Keratinocyte (primary cell): ENCODE measurements around the gene VAMP1.

Source experiments
- EZH2 ChIP-seq: IDR thresholded peaks from one replicate; pipeline ENCODE4 v1.6.1; 2012; ENCODE audit warnings: inconsistent platforms, mild to moderate bottlenecking, low read length, moderate library complexity
- TF ChIP-seq, protein P1 (sequence below), 3 experiments: IDR thresholded peaks in 1 of 3; conservative IDR thresholded peaks in 1 of 3; optimal IDR thresholded peaks in 1 of 3; 2 replicates in 2 of 3; 3 replicates in 1 of 3; pipeline versions ENCODE3 to v1.5.1; 2011; ENCODE audit warnings: low read length in 3 of 3, mild to moderate bottlenecking in 3 of 3, moderate library complexity in 2 of 3, control low read depth in 1 of 3, inconsistent platforms in 1 of 3; ENCODE audit not compliant: insufficient read depth in 2 of 3; ENCODE audit errors: extremely low read depth in 1 of 3

DNA sequence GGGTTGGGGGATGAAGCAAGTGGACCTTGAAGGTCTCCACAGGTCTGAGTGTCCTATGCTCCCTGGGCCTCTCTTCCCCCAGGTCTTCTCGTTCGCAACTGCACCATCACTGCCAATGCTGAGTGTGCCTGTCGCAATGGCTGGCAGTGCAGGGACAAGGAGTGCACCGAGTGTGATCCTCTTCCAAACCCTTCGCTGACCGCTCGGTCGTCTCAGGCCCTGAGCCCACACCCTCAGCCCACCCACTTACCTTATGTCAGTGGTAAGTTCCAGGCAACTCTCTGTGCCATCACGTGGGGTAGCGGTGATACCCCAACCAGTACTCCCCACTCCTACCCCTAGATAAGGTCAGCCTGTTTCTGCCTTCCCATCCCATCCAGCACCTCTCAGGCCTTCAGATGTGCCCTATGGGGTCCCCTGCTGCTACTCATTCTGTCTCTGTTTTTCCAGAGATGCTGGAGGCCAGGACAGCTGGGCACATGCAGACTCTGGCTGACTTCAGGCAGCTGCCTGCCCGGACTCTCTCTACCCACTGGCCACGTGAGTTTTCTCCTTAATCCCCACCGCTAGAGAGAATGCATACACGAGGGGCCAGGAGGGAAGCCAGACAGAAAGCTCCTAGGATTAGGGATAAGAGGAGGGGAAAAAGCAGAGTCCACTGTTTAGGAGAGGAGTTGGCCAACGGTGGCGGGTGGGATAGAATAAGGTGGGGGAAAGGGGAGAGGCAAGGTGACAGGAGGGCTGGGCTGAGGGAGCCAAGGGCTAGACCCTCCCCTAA is 20.2 kb downstream of the VAMP1 start:
- TF ChIP-seq, protein P1, sequence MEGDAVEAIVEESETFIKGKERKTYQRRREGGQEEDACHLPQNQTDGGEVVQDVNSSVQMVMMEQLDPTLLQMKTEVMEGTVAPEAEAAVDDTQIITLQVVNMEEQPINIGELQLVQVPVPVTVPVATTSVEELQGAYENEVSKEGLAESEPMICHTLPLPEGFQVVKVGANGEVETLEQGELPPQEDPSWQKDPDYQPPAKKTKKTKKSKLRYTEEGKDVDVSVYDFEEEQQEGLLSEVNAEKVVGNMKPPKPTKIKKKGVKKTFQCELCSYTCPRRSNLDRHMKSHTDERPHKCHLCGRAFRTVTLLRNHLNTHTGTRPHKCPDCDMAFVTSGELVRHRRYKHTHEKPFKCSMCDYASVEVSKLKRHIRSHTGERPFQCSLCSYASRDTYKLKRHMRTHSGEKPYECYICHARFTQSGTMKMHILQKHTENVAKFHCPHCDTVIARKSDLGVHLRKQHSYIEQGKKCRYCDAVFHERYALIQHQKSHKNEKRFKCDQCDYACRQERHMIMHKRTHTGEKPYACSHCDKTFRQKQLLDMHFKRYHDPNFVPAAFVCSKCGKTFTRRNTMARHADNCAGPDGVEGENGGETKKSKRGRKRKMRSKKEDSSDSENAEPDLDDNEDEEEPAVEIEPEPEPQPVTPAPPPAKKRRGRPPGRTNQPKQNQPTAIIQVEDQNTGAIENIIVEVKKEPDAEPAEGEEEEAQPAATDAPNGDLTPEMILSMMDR (optimal IDR thresholded peaks at IDR 0.05 in 1 of 3, IDR thresholded peaks at IDR 0.05 in 1 of 3, conservative IDR thresholded peaks at IDR 0.05 in 1 of 3; ENCODE audit: extremely low read depth in 1 of 3, insufficient read depth in 2 of 3, low read length in 3 of 3) = no peak
- no peak for TF ChIP-seq EZH2
